ENCODE results near the gene MLC1.

Gene MLC1

DNA sequence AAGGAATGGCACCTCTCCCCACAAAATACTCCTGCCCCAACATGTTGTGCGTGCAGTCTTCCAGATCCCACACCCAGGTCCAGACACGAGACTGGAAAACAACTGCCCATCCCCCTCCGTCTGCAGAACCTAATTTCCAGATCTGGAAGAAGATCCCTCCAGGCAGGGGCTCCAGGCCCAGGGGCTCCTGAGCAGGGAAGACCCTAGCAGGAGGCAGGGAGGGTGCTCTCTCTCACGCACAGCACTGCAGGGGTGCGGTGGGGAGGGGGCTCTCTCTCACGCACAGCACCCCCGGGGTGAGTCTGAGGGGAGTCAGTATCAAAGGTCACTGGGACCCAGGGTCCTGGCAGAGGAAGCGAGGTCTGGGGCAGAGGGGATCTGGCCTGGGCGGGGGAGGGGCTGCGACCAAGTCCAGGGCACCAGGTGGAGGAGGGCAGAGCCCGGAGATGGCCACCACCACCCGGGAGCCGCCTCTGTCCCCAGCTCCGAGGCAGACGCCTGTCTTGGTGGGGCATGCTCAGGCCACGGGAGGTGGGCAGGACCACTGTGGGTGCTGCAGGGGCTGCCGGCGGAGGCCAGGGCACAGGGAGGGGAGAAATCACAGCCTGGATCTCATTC lies 1.7 kb downstream of the MLC1 start:
- Histone ChIP-seq H3K27ac (ENCODE audit: low read length) (no peak overlapping the region), H3K9me3 (ENCODE audit: control insufficient read depth in 1 of 2, low read length in 2 of 2) (no peaks in the 10 kb centered on the region), H3K4me3 (ENCODE audit: low read depth in 1 of 2, low read length in 2 of 2) (no peak overlapping the region), H3K36me3 (ENCODE audit: control insufficient read depth in 1 of 2, insufficient read depth in 2 of 2, low read length in 2 of 2) (no peaks in the 10 kb centered on the region), H3K27me3 (ENCODE audit: low read depth, low read length) (no peaks in the 10 kb centered on the region), H3K4me1 (ENCODE audit: control insufficient read depth in 1 of 2, insufficient read depth in 2 of 2, low read length in 2 of 2) (no peaks in the 10 kb centered on the region)

DNA sequence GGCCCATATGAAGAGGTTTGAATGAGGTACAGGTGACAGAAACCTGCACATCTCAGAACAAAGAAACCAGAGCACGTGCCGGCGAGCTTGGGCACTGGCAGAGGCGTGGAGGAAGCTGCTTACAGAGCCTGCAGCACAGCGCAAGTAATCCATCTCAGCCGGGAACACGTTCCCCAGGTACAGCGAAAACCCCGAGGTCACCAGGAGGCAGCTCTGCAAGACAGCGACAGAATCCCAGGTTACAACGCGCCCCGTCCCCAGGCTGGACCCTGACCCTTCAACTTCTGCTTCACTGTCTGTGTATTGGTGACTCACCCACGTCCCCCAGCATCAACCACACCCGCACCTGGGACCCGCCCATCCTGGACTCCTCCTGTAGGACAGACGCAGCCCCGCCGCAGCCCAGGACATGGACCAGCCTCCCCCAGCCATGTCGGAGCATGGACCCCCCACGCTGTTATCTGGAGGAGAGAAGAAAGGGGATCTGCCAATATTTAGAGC lies 2.2 kb downstream of the MLC1 start:
- H3K9me3 ChIP-seq (ENCODE audit: control insufficient read depth in 1 of 2, low read length in 2 of 2): no peaks in the 10 kb centered on the region
- H3K27ac ChIP-seq (ENCODE audit: low read length): no peak overlapping the region
- no peak overlapping the region for H3K4me3 ChIP-seq (ENCODE audit: low read depth in 1 of 2, low read length in 2 of 2)
- no peaks in the 10 kb centered on the region for H3K4me1 ChIP-seq (ENCODE audit: control insufficient read depth in 1 of 2, insufficient read depth in 2 of 2, low read length in 2 of 2)
- no peaks in the 10 kb centered on the region for H3K27me3 ChIP-seq (ENCODE audit: low read depth, low read length)
- no peaks in the 10 kb centered on the region for H3K36me3 ChIP-seq (ENCODE audit: control insufficient read depth in 1 of 2, insufficient read depth in 2 of 2, low read length in 2 of 2)

DNA sequence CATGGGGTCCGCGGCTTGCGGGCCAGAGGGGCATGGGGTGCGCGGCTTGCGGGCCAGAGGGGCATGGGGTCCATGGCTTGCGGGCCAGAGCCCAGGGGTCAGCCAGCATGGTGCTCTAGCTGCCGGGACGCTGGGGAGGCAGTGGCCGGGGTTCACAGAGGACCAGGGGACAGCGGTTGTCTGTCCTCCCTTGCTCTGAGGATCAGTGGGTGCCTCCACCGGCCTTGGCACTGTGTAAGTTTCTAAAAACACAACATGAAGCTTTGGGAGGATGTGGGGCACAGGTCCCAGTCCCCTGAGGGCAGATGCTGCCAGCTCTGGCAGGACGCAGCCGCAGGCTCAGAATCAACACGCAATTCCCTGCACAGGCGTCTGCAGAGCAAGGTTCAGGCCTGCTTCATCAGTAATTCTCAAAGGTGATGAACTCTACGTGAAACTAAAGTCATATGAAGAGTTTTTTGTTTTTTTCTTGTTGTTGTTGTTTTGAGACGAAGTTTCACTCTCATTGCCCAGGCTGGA lies 3.0 kb downstream of the MLC1 start:
- Histone ChIP-seq H3K4me1 (ENCODE audit: control insufficient read depth in 1 of 2, insufficient read depth in 2 of 2, low read length in 2 of 2) (no peaks in the 10 kb centered on the region), H3K36me3 (ENCODE audit: control insufficient read depth in 1 of 2, insufficient read depth in 2 of 2, low read length in 2 of 2) (no peaks in the 10 kb centered on the region), H3K4me3 (ENCODE audit: low read depth in 1 of 2, low read length in 2 of 2) (no peak overlapping the region), H3K27me3 (ENCODE audit: low read depth, low read length) (no peaks in the 10 kb centered on the region), H3K27ac (ENCODE audit: low read length) (no peak overlapping the region), H3K9me3 (ENCODE audit: control insufficient read depth in 1 of 2, low read length in 2 of 2) (no peaks in the 10 kb centered on the region)

DNA sequence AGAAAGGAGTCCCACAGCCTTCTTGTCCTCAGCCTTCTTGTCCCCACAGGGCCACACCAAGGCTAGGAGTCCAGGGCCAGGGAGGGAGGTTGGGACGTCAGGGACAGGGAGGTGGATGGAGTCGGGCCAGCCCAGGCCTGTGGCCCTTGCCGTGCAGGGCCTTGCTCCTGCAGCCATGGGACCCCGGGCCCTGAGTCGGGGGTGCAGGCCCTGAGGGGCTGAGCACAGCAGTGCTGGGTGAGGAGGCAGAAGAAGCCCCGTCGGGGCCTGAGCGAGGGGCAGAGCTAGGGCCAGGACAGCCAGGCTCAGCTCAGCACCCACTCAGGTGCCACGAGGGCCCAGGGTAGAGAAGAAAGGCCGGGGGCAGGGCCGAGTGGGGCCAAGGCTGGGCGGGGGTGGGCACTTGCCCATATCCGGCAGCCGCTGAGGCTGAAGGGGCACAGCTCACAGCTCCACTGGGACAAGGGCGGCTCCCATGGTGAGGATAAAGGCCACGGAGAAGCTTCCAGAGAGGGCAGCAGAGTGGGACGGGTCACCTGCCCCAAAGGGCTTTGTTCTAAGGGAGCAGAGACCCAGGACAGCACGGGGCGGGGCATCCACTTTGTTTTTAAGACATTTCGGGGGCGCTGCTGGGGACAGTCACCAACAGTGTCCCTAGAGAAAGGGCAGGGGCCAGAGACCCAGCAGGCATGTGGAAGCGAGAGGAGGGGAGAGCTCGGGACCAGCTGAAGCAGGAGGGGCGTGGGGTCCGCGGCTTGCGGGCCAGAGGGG lies 3.6 kb downstream of the MLC1 start:
- no peak overlapping the region for H3K27ac ChIP-seq (ENCODE audit: low read length)
- no peak overlapping the region for H3K4me3 ChIP-seq (ENCODE audit: low read depth in 1 of 2, low read length in 2 of 2)
- H3K36me3 ChIP-seq (ENCODE audit: control insufficient read depth in 1 of 2, insufficient read depth in 2 of 2, low read length in 2 of 2): no peaks in the 10 kb centered on the region
- no peaks in the 10 kb centered on the region for H3K27me3 ChIP-seq (ENCODE audit: low read depth, low read length)
- H3K9me3 ChIP-seq (ENCODE audit: control insufficient read depth in 1 of 2, low read length in 2 of 2): no peaks in the 10 kb centered on the region
- H3K4me1 ChIP-seq (ENCODE audit: control insufficient read depth in 1 of 2, insufficient read depth in 2 of 2, low read length in 2 of 2): no peaks in the 10 kb centered on the region

DNA sequence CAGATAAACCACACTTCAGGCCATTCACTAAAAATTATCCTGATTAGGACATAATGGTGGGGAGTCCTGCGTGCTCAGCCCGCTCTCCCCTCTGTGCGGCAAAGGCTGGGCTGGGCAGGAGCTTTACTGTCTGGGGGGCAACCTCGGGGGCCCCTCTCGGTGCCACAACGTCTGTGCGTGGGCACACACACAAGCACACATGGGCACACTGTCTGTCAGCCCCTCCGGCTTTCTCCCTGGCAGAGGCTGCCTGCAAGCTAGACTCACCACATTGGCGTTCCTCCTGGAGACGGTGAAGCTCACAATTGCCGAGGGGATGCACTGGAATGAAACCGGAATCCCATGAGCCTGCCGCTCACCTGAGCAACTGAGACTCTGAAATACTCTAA lies 5.2 kb downstream of the MLC1 start:
- H3K4me3 ChIP-seq (ENCODE audit: low read depth in 1 of 2, low read length in 2 of 2): no peak overlapping the region
- no peak overlapping the region for H3K27ac ChIP-seq (ENCODE audit: low read length)
- no peaks in the 10 kb centered on the region for H3K36me3 ChIP-seq (ENCODE audit: control insufficient read depth in 1 of 2, insufficient read depth in 2 of 2, low read length in 2 of 2)
- no peaks in the 10 kb centered on the region for H3K4me1 ChIP-seq (ENCODE audit: control insufficient read depth in 1 of 2, insufficient read depth in 2 of 2, low read length in 2 of 2)
- no peaks in the 10 kb centered on the region for H3K27me3 ChIP-seq (ENCODE audit: low read depth, low read length)
- H3K9me3 ChIP-seq (ENCODE audit: control insufficient read depth in 1 of 2, low read length in 2 of 2): no peaks in the 10 kb centered on the region

DNA sequence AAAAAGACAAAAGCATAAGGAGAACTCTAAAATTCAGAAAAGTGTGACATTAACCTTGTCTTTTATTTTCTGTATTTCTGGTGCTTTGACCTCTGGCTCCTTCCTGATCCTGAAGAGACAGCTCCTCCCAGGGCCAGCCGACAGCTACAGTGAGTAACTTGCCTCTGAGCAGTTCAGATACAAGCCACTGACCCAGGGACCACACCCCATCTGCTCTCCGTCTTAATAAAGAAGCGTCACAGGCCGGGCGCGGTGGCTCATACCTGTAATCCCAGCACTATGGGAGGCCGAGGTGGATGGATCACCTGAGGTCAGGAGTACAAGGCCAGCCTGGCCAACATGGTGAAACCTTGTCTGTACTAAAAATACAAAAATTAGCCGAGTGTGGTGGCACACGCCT lies 6.5 kb downstream of the MLC1 start:
- Histone ChIP-seq H3K36me3 (ENCODE audit: control insufficient read depth in 1 of 2, insufficient read depth in 2 of 2, low read length in 2 of 2) (no peaks in the 10 kb centered on the region), H3K27ac (ENCODE audit: low read length) (no peak overlapping the region), H3K4me3 (ENCODE audit: low read depth in 1 of 2, low read length in 2 of 2) (no peak overlapping the region), H3K9me3 (ENCODE audit: control insufficient read depth in 1 of 2, low read length in 2 of 2) (no peaks in the 10 kb centered on the region), H3K4me1 (ENCODE audit: control insufficient read depth in 1 of 2, insufficient read depth in 2 of 2, low read length in 2 of 2) (no peaks in the 10 kb centered on the region), H3K27me3 (ENCODE audit: low read depth, low read length) (no peaks in the 10 kb centered on the region)

DNA sequence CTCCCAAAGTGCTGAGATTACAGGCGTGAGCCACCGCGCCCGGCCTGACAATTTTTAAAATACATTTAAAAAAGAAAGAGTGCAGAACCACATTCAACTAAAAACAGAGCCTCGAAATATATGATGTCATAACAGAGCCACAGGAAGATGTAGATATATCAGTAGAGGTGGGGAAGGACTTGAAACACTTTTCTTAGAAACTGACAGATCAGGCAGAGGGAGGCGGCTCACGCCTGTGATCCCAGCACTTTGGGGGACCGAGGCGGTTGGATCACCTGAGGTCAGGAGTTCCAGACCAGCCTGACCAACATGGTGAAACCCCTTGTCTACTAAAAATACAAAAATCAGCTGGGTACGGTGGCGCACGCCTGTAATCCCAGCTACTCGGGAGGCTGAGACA lies 7.0 kb downstream of the MLC1 start:
- Histone ChIP-seq H3K27ac (ENCODE audit: low read length) (no peak overlapping the region), H3K4me3 (ENCODE audit: low read depth in 1 of 2, low read length in 2 of 2) (no peak overlapping the region), H3K9me3 (ENCODE audit: control insufficient read depth in 1 of 2, low read length in 2 of 2) (no peaks in the 10 kb centered on the region), H3K27me3 (ENCODE audit: low read depth, low read length) (no peaks in the 10 kb centered on the region), H3K4me1 (ENCODE audit: control insufficient read depth in 1 of 2, insufficient read depth in 2 of 2, low read length in 2 of 2) (no peaks in the 10 kb centered on the region), H3K36me3 (ENCODE audit: control insufficient read depth in 1 of 2, insufficient read depth in 2 of 2, low read length in 2 of 2) (no peaks in the 10 kb centered on the region)

DNA sequence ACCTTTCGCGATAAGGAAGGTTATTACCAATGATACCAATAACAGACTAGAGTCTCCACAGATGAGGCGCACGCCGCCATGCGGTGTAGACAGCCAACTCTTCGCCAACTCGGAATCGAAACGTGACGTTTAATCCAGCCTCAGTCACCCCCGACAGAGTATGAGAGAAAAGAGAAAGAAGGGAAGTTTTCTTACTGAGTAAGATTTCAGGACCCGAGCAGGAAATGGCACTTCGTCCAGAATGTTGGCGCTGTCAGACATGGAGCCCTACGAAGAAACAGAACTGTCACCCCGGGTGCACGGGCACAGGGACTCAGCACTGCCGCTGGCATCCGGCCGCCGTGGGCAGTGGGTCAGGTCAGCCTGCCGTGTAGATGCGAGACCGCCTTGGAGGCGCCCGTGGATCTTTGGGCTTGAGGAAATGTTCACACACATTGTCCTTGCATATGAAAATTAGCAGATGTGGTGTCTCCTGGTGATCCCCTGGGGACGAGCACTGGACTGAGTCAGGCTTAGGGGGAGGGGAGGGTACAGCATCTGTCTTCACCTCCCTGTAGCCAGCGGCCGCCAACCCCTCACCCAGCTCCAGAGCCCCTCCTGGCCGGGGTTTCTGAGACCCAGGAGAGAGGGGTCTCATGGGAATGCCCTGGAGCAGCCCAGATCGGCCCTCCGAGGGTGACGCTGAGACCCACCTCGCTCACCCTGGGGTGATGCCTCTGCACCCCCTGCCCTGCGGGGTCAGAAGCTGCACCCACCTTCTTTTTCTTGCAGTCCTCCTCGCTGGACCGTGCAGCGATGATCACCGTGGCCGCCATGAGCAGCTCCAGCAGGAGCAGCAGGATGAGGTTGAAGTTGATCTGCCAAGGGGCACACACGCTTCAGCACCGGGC lies 8.3 kb downstream of the MLC1 start:
- H3K36me3 ChIP-seq (ENCODE audit: control insufficient read depth in 1 of 2, insufficient read depth in 2 of 2, low read length in 2 of 2): no peaks in the 10 kb centered on the region
- H3K9me3 ChIP-seq (ENCODE audit: control insufficient read depth in 1 of 2, low read length in 2 of 2): no peaks in the 10 kb centered on the region
- H3K4me3 ChIP-seq (ENCODE audit: low read depth in 1 of 2, low read length in 2 of 2): no peak overlapping the region
- no peaks in the 10 kb centered on the region for H3K4me1 ChIP-seq (ENCODE audit: control insufficient read depth in 1 of 2, insufficient read depth in 2 of 2, low read length in 2 of 2)
- no peaks in the 10 kb centered on the region for H3K27me3 ChIP-seq (ENCODE audit: low read depth, low read length)
- no peak overlapping the region for H3K27ac ChIP-seq (ENCODE audit: low read length)

DNA sequence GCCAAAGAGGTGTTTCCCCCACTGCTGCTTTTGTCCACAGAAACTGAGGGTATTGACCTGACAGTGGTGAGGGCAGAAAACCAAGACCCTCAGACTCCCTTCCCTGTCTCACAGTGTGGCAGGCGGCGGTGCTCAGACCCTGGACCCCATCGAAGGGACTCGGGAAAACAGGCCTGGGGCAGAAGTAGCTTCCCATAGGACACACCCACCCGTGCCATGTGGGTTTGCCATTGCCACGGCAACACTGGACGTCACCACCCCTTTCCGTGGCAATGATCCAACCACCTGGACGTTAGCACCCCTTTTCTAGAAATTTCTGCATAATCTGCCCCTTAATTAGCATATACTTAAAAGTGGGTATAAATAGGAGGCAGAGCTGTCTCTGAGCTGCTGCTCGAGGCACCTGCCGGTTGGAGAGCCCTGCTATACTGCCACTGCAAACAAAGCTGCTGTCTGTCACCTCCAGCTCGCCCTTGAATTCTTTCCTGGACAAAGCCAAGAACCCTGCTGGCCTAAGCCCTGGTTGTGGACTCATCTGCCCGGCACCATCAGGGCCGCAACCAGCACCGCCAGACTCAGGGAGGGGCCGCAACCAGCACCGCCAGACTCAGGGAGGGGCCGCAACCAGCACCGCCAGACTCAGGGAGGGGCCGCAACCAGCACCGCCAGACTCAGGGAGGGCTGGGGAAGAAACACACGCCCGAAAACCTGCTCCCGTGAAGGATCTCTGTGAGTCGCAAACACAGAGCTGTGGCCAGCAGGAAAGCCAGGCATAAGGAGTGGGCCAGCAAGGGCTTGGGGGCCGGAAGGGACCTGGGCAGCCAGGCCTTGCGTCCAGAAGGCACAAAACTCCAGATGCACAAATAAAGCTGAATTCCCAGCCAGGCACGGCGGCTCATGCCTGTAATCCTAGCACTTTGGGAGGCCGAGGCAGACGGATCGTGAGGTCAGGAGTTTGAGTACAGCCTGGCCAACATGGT lies 10.4 kb downstream of the MLC1 start:
- H3K36me3 ChIP-seq (ENCODE audit: control insufficient read depth in 1 of 2, insufficient read depth in 2 of 2, low read length in 2 of 2): no peaks in the 10 kb centered on the region
- no peak overlapping the region for H3K27ac ChIP-seq (ENCODE audit: low read length)
- no peaks in the 10 kb centered on the region for H3K4me1 ChIP-seq (ENCODE audit: control insufficient read depth in 1 of 2, insufficient read depth in 2 of 2, low read length in 2 of 2)
- no peaks in the 10 kb centered on the region for H3K27me3 ChIP-seq (ENCODE audit: low read depth, low read length)
- H3K4me3 ChIP-seq (ENCODE audit: low read depth in 1 of 2, low read length in 2 of 2): no peak overlapping the region
- H3K9me3 ChIP-seq (ENCODE audit: control insufficient read depth in 1 of 2, low read length in 2 of 2): no peaks in the 10 kb centered on the region

DNA sequence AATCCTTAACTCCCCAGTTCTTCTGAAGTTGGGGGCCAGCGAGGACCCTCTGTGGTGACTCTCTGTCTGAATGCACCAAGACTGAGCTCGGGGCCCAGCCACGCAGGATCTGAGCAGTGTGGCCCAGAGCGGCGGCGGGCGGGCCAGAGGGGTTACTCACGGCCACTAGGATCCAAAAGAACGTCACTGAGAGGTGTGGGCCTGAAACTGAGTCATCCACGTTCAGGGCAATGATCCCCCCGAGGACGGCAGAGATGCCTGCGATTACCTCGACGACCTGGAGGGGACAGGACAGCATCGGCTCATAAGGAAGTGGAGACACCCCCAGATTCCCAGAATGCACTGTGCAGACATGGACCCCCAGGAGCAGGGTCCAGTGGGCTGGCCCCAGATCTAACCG lies 11.2 kb downstream of the MLC1 start:
- Histone ChIP-seq H3K27me3 (ENCODE audit: low read depth, low read length) (no peaks in the 10 kb centered on the region), H3K36me3 (ENCODE audit: control insufficient read depth in 1 of 2, insufficient read depth in 2 of 2, low read length in 2 of 2) (no peaks in the 10 kb centered on the region), H3K4me3 (ENCODE audit: low read depth in 1 of 2, low read length in 2 of 2) (no peak overlapping the region), H3K27ac (ENCODE audit: low read length) (no peak overlapping the region), H3K9me3 (ENCODE audit: control insufficient read depth in 1 of 2, low read length in 2 of 2) (no peaks in the 10 kb centered on the region), H3K4me1 (ENCODE audit: control insufficient read depth in 1 of 2, insufficient read depth in 2 of 2, low read length in 2 of 2) (no peaks in the 10 kb centered on the region)

Data from muscle layer of duodenum (tissue), 2 donors.